GM20431 (cell line): ENCODE results near the gene ESR2.

ENCODE experiments used
- in situ Hi-C: fragments of 300-500 bp; cut with MseI, MboI; formaldehyde crosslinking; loops from one replicate; pipeline ENCODE4 v1.15.0; 2020; ENCODE audit warnings: low sequenced_read_pairs; ENCODE audit not compliant: unreplicated experiment

The ESR2 gene

DNA sequence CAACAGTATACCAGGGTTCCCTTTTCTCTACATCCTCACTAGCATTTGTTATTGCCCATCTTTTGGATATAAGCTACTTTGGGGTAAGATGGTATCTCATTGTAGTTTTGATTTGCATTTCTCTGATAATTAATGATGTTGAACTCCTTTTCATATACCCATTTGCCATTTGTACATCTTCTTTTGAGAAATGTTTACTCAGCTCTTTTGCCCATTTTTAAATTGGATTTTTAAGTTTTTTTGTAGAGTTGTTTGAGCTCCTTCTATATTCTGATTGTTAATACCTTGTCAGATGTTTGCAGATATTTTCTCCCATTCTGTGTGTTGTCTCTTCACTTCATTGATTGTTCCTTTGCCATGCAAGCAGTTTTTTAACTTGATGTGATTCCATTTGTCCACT is 22.2 kb downstream of the ESR2 start:
- in situ Hi-C loops: no loop called here

DNA sequence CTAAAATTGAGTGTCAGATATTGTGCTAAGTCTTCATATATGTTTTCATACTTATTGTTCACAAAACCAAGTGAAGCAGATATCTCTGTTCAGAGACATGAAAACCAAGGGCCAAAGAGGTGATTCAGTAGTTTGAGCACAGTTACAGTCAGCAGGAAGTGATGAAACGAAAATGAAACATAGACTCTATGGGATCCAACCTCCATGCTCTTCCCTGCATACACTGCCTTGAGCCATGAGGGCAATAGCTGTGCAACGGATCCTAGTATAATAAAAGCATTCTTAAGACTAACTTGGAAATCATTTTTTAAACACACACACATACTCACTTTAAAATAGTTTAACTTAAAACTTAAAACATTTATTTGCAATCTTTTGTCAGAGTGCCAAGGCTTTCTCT is 27.9 kb downstream of the ESR2 start:
- in situ Hi-C loops: no loop called here

DNA sequence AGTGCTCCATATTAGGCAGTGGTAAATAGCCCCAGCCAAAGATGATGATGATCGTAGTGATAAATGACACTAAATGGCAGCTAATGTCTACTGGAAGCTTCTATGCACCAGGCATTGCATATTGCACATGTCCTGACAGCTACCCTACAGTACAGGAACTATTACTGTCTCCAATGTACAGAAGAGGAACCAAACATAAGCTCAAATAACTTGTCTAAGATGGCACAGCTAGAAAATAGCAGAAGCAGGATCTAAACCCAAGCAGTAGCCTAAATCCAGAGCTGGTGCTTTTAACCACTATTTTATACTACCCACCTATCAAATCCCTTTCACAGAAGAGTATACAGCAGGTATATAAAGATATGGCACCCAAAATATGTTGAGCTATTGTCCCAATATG is 28.9 kb downstream of the ESR2 start:
- in situ Hi-C loops: no loop called here

DNA sequence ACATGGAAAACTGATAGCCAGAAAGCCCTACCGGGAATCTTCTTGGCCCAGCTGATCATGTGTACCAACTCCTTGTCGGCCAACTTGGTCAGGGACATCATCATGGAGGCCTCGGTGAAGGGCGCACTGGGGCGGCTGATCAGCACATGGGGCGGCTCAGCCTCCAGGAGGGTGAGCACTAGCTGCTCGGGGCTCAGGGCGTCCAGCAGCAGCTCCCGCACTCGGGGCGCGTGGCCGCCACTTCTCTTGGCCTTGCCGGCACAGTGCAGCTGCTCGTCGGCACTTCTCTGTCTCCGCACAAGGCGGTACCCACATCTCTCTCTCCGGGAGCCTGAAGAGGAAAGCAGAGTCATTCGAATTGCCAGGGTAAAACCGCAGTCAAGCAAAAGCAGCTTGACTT is 33.8 kb downstream of the ESR2 start:
- in situ Hi-C loops: no loop called here

DNA sequence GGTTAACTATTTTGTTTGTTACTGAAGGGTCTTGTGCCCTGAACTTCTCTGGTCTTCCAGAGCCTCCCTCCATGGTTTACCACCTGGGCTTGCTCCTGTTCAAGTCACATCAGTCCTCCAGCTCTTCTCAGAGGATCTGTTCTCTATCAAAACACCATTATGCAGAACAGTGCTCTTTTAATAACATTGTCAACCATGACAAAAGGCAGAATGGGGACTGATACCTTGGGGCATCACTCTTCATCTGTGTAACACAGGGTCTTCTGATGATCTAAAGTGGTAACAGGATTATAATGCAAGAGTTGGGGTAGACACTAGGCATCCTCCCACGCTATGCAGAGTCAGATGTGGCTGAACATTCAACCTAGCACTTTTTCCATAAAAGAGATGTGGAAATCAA is 38.4 kb downstream of the ESR2 start:
- in situ Hi-C loops: no loop called here

DNA sequence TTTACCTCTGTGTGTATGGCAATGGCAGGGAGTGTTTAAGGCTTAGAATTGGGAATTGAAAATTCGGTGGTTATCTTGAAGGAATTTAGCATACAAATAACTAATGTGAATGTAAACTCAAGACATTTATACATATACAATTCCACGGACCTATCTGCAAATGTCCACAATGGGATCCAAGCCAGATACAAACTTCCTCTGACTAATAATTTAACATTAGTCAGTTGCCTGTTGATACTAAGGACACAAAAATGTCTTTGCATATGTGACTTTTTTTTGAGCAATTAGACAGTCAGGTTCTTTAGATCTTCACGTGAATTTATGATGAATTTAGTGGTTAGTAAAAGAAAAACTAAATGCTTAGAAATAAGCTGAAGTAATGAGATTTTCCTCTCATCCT is 40.5 kb downstream of the ESR2 start:
- in situ Hi-C loops: no loop called here

DNA sequence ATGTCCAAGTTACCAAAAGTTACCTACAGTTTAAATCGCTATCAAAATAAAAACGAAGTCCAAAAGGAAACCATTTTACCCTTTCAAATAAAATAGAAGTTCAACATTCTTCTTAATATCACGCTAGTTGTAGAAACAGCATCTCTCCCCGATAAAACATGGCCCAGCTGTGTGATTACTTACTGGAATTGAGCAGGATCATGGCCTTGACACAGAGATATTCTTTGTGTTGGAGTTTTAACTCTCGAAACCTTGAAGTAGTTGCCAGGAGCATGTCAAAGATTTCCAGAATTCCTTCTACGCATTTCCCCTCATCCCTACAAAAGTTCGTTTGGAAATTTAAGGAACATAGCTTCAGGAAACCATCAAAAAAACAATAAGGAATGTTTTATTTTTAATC is 44.8 kb downstream of the ESR2 start:
- in situ Hi-C loops: no loop called here

DNA sequence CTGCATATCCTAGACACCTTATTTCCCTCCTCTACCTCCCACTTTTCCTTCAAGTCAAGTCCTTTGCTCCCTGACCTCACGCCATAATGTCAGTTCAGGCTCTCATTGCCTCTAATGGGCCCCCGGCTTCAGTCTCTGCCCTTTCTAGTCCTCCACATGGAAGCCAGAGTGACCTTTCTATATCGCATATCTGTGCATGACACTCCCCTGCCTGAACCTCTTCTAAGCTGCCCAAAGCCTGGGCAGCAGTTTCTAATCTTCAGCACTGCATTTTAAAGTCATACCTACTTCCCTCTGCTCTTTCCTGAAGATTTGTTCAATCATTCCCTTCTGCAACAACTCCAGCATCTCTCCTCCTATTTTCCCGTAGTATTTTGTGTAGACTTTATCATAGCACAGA is 45.5 kb downstream of the ESR2 start:
- in situ Hi-C loops: no loop called here

DNA sequence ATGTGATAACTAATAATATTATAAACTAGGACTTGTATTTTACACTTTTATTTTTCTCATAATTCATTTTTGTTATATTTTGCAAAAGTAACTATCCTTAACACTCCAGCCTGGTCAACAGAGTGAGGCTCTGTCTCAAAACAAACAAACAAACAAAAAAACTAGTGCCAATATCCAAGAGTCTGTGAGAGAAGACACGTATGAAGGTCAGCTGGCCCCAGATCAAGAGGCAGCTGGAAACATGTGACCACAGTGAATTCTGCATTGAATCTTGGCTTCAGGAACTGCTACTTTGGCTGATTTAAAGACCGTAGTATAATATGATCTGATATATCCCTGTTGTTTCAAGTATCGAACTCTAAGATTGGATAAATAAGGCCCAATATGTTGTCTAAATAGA is 47.0 kb downstream of the ESR2 start:
- in situ Hi-C loops: no loop called here

DNA sequence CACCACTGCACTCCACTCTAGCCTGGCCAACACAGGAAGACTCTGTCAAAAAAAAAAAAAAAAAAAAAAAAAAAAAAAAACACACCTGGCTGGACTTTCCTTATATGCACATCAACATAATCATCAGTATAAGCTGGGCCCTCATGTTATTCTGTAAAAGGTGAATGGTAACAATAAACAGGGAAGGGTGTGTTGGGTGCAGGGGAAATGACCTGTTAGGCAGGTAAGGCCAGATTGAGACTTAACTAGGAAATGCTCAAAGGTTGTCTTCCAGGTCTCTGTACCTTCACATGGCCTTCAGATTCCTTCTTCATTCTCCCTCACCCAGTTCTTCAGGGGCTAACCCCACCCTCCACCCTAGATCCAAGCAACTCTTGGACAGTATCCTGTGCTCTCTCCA is 47.5 kb downstream of the ESR2 start:
- in situ Hi-C loops: no loop called here

DNA sequence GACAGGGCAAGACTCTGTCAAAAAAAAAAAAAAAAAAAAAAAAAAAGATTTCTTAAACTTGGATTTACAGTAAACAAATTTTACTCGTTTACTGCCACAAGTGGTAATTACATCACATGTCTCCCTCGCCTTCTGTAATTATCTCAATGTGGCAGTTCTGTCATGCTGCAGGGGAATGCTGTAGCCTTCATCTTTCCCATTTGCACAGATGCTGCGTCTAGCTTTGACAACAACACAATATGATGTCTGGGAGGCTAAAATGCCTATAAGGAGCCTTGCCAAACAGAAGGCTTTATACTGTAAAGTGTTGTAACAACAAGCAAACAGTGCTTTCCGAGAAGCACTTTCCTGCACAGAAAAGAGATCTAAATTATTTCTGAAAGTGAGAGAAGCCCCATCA is 48.7 kb downstream of the ESR2 start:
- in situ Hi-C loops: no loop called here

DNA sequence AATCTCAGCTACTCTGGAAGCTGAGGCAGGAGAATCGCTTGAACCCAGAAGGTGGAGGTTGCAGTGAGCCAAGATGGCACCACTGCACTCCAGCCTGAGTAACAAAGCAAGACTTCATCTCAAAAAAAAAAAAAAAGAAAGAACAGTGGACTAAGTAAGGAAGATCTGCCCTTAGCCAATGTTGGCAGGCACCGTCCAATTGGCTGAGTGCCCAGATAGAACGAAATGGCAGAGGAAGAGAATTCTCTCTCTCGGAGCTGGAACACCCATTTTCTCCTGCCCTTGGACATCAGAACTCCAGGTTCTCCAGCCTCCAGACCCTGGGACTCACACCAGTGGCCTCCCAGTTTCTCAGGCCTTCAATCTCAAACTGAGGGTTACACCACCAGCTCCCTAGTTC is 49.9 kb downstream of the ESR2 start:
- in situ Hi-C loops: no loop called here

DNA sequence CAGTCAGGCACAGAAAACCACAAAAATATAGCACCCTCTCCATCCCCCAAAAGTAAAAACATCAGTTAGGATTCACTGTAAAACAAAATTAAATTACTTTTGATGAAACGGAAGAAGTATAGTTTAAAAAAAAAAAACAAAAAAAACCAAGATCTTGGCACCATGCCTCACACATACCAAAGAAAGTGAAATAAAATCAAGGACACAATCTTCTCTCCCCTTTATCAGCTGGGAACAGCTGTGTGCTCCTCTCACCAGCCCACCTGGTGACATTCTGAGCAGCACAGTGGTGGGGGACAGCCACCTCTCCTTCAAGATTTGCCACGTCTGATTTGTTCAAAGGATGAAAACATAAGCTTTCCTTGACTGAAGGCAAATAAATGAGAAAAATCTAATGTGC is 55.5 kb downstream of the ESR2 start:
- in situ Hi-C loops: no loop called here

DNA sequence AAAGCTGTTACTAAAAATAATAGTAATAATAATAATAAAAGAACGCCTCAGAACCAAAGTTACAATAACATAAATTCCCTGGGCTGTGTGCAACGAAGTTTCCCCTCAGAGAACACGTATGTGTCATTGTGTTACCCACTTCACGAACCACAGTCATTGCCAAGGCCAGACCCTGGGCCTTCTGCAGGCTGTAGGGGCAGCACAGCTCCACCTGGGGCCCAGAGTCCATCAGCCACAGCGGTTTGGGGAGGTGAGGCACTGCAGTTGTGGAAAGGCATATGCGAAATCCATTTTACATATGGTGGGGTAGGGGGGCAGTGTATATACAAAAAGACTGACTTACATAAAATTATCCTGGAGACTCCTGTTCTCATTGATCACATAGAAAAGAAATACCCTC is 56.1 kb downstream of the ESR2 start:
- in situ Hi-C loops: no loop called here

DNA sequence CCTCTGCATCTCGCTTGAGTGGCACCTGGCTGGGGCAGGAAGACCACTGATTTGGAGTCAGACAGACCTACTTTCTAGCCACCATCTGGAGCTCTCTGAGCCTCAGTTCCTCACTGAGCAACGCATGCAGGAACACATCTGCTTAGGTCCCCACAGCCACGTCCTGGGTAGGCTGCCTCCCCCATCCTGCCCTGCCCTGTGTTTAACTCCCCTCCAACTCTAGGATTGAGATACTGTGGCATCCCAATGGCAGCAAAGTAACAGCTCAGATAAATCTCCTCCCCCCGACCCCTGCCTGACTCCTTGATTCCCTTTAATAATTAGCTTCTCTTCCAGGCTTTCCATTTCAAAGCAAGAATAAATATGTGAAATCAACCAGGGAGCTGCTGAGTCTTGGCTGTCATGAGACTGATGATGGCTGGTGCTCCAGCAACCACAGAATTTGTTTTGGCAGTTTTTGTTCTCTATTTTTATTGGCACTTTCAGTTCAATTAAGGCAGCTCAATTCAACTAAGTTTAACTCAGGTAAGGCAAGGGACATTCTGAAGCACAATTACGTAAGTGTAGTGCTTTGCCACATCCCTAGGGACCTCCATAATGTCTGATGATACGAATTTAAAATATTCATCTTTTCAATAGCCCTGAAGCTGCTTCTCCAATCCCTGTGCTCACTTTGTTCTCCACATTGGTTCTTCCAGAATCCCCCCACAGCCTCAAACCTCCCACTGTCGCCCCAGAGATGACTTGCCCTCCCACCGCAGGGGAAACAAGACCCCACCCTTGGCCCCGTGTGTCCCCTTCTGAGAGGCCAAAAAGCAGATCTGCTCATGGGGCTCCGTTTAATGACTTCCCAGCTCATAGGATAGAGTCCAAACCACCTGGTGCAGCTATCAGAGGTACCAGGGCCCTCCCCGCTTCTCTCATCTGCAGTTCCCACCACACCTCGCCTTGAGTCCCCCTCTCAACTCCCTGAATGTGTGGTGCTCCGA is 58.2 kb downstream of the ESR2 start:
- in situ Hi-C loops: no loop called here

DNA sequence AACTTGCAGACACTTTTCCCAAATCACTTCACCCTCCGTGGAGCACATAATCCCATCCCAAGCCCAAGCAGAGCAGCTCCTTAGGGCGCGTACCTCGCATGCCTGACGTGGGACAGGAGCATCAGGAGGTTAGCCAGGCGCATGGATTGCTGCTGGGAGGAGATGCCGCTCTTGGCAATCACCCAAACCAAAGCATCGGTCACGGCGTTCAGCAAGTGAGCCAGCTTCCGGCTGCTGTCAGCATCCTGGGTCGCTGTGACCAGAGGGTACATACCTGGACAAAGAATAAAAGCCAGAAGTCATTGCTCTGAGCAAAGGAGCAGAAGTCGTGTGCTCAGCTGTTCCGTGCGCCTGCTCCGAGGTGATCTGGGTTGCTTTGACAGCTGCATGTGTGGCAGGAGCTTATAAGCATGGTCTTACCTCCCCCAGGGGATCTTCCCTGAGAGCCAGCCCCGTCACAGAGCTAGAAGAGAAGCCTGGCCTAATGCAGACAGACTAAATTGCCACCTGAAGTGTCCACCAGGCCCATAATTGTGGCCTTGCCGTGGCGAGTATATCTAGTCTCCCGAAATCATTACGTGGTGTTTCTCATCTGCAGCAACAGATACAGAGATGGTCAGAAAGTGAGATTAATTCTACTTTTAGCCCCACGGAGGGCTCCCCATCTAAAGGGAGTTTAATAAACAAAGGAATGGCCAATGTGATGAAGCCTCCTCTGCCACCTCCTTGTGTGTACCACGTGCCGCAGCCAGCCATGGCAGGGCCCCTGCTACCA is 59.1 kb downstream of the ESR2 start:
- in situ Hi-C loops: no loop called here

DNA sequence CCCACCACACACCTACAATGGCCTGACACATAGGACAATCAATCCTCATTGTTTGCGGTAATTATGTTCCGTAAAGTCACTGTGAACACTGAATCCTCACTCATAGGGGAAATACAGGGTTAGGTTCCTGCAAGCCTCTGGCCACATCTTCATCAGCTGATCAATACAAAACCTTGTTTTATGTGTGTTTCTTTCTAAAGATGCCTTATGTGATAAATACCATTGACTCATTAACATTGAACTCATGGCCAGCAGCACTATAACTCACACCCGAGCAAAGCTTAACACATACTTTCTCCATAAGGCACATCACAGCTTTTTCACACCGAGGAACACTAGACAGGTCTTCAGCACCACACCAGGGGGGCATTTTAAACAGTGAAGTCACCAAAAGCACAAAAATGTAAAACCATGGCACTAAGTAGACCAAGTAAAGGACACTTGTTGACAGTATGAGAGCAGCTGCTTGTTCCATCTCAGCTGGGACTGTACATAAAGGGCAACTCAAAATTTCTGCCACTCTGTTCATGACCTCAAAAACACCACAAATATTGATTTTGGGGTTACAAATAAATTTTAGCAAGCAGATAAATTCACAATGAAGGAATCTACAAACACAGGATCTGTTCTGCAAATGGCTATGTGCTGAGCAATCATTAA is 60.5 kb downstream of the ESR2 start:
- in situ Hi-C loops: no loop called here

DNA sequence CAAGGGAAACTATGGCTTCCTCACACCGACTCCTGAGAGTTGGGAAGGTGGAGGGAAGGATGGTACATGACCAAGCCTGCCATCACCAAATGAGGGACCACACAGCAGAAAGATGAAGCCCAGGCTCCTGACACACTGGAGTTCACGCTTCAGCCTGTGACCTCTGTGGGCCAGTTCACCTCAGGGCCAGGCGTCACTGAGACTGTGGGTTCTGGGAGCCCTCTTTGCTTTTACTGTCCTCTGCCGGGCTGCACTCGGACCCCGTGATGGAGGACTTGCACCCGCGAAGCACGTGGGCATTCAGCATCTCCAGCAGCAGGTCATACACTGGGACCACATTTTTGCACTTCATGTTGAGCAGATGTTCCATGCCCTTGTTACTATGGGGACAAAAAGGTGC is 61.2 kb downstream of the ESR2 start:
- in situ Hi-C loops: no loop called here

DNA sequence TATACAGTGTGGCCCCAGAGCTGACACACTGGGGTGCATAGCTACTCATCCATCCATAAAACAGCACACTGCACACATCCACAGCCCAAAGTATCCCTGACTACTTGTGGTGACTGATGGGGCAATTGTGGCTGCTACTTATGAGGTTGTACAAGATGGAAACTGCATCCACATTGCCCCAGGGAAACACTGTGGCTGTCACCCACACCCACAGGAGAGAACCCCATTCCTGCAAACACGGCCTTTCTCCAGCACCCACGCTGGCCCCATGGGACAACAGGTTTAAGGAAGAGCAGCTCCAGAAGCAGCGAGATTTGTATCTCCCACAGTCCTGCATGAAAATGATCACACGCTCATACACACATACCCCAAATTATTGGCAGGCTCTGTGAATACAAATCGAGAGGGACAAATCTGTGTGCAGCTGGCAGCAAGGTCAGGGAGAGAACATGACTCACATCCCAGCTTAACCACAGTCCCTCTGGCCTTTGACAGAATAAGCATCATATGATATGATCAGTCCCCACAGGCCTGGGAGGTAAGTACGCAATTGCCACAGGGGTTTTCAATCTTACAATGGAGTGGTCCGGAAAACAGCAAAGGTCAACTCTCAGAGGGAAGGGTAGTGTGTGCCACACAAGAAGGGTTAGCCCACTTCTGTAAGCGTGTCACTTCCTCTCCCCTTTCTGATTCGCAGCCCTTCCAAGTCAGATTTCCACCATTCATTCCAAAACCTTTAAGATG is 61.9 kb downstream of the ESR2 start:
- in situ Hi-C loops: no loop called here

DNA sequence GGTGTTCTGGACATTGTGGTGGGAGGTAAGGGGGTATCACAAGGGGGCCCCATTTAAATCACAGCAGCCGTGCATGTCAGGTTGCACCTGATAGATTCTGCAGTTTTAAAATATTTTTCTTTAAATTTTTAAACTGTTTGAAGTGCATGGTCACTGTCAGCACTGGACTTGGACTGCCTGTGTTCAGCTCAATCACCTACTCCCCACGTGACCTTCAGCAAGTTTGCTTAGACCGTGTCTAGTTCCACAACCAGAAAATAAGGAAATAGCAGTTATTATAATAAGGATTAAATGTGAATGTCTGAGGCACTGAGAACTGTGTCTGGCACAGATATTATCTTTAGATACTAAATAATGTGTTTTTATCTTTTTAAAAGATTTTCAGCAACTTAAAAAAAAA is 64.7 kb downstream of the ESR2 start:
- in situ Hi-C loops: no loop called here
